G401 (cell line): ENCODE data around the gene MEN1. TPM values are rescaled to one million over a fixed set of nuclear protein-coding genes. Genes with fewer than 3 reads are reported as not detected.

Experiments
- DNase-seq: peaks from one replicate; pipeline ENCODE4 v3.0.0-alpha.2; 2015; ENCODE audit warnings: low spot score
- in situ Hi-C: cut with HindIII; loops from 2 replicates; pipeline ENCODE4 v1.10.0; 2016; ENCODE audit warnings: low sequenced_read_pairs, mixed read lengths
- total RNA-seq: library from RNA; depleted of rRNA; stranded (reverse); fragments of >200 nt; shearing (Covaris generic); gene quantifications from 2 replicates; pipeline ENCODE4 v1.2.3, GENCODE V29; 2014

MEN1 gene
- total RNA-seq, 1 experiment from 2014 or later, result 13.9 TPM

- in situ Hi-C loops, result no loop called here
- no peak for DNase-seq
These were observed 531 bp upstream of the MEN1 start for GRCh38 chr11:64810891-64811272.

- no peak for DNase-seq
- in situ Hi-C loops, result no loop called here
These were observed 540 bp downstream of the MEN1 start for GRCh38 chr11:64809781-64810241.

GRCh38 chr11:64805481-64805880, 4.9 kb downstream of the MEN1 start:
- in situ Hi-C loops, result no loop called here
- DNase-seq, result no peak

DNA sequence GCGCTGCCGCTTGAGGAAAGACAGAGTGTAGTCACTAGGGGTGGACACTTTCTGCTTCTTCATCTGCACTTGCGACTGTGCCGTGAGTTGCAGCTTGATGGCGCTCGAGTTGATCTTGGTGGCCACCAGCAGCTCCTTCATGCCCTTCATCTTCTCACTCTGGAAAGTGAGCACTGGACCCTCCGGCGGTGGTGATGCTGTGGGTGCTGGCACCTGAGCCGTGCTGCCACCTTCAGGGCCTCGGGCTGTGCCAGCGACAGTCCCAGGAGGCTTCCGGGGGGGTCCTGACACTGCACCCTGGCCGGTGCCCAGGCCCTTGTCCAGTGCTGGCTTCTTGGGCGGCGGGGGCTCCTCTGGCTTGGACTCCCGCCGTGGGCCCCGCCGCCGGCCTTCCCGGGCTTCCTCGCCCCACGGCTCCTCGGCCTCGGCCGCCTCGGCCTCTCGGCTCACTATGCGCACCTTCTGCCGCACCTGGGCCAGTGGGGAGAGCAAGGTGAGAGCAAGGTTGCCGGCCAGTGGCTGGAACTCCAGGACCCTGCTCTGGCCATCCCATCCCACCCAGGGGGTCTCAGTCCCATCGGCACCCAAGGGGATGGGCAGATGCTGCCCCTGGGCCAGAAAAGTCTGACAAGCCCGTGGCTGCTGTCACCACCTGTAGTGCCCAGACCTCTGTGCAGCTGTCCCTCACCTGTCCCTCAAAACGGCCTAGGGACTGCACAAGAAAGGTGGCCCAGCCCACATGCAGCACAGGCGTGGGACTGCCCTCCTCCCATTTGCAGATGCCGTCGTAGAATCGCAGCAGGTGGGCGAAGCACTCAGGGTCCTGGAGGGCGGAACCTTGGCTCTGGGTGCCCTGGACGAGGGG, 5.8 kb downstream of the MEN1 start:
- in situ Hi-C loops, result no loop called here
- peak; percentile 32 for DNase-seq

GRCh38 chr11:64803846-64804345, 6.5 kb downstream of the MEN1 start:
- DNase-seq, result no peak
- in situ Hi-C loops, result no loop called here

GRCh38 chr11:64803158-64803845, 7.0 kb downstream of the MEN1 start, which contains the start of gene MAP4K2:
MAP4K2 (minus strand) TSS chr11:64803214; CDS start chr11:64803149, 65 bp downstream.
- in situ Hi-C loops, result no loop called here

GRCh38 chr11:64802370-64803157, 7.8 kb downstream of the MEN1 start:
- in situ Hi-C loops, result no loop called here
- DNase-seq, result no peak

More at GRCh38 chr11:64803158-64803845, 7.0 kb downstream of the MEN1 start, which contains the start of gene MAP4K2:
- peak; percentile 84 for DNase-seq

DNA sequence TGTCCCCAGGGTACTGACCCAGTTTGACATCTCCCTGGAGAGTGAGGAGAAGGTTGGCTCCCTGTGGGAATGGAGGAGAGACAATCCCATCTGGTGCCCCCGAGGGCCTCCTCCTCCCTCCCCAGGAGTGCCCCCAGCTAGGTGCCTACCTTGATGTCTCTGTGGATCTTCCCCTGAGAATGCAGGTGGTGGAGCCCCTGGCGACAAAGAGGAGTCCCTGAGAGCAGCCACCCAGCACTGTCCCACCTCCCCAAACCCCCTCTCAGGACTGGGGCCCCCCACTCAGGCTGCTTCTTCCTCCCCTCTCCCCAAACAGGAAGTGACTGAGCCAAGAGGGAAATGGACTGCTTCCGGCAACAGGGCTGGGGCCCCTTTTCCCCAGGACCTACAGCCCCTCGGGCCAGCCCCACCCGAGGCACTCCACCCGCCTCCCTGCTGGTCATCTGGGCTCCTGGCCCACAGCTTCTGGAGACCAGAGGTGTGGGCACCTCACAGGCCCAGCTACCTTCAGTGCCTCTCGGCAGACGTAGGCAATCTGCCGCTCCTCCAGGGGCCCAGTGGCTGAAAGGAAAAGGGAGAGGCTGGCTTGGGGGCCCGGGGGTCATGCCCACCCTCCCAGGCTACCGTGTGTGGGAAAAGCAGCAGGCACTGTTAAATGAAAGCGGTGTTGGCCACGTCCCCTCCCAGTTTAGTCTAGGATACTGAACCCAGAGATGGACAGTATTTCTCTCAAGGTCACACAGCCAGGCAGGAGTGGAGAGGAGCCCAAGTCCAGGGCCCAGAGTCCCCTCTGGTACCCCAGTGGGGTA, 8.6 kb downstream of the MEN1 start:
- peak; percentile 14 for DNase-seq
- in situ Hi-C loops, result no loop called here

DNA sequence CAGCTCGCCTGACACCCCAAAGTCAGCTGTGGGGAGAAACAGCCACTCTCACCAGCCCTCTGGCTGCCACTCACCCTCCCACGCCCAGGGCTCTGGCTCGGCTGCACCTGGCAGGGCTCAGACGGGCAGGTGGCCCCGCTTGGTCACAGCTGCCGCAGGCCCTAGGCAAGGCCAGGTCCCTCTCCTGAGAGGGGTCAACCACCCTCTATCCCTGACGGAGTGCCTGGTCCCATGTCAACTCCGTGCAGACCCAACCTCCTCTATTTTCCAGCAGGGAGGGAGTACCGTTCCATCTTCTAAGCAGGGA, 9.2 kb downstream of the MEN1 start:
- in situ Hi-C loops, result no loop called here
- no peak for DNase-seq

- in situ Hi-C loops, result no loop called here
- DNase-seq, result no peak
These were observed 9.8 kb downstream of the MEN1 start for GRCh38 chr11:64800303-64801157.

GRCh38 chr11:64799623-64800302, 10.6 kb downstream of the MEN1 start:
- in situ Hi-C loops, result no loop called here
- DNase-seq, result no peak

DNA sequence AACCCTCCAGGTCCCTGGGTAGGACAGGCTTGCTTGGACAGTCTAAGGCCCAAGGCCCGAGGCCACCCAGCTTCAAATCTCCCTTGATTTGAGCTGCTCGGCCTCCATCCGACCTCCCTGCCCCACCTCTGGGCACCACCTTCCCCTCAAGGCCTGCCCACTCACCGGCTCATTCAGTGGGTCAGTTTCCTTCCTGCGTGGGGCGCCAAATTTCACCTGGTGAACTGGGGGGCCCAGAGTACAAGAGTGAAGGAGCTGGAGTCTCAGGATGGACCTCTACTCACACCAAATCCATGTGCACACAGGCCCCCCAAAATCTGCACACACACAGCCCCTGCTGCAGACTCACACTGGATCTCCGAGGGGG, 11.1 kb downstream of the MEN1 start:
- DNase-seq, result no peak
- in situ Hi-C loops, result no loop called here

GRCh38 chr11:64796757-64797541, 13.4 kb downstream of the MEN1 start:
- in situ Hi-C loops, result no loop called here
- no peak for DNase-seq

GRCh38 chr11:64796047-64796756, 14.1 kb downstream of the MEN1 start:
- in situ Hi-C loops, result no loop called here
- no peak for DNase-seq

DNA sequence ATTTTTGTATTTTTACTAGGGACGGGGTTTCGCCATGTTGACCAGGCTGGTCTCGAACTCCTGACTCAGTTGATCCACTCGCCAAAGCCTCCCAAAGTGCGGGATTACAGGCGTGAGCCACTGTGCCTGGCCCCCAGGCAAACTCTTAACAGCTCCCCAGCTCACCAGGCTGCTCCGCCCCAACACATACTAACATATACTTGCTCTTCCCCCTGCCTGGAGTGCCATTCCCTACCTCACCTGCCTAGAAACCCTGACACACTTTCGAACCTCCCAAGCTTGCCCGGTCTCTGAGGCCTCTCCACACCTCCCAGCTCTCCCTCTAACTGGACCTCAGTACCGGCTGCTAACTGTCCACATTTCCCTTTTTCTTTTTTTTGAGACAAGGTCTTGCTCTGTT, 15.8 kb downstream of the MEN1 start:
- in situ Hi-C loops, result no loop called here
- no peak for DNase-seq
